Left hindlimb (tissue), 1 donor: ENCODE data around the gene LTBP2.

Experiments
- DNase-seq: peaks from one replicate; pipeline ENCODE4 v3.0.0-alpha.2; 2018

The LTBP2 gene

GRCh38 chr14:74611650-74612349 is at the start of gene LTBP2:
TSS of gene LTBP2 (minus strand) at chr14:74612237. CDS start at chr14:74611944, 293 bp downstream.
- DNase-seq: peak; percentile 80

- DNase-seq: no peak
Observed at GRCh38 chr14:74660863-74661262, 48.8 kb upstream of the LTBP2 start.

- no peak for DNase-seq
Observed at GRCh38 chr14:74660167-74660566, 48.1 kb upstream of the LTBP2 start.

GRCh38 chr14:74658535-74659131 is 46.6 kb upstream of the LTBP2 start:
- DNase-seq: no peak

- DNase-seq: no peak
Observed at GRCh38 chr14:74656964-74657363, 44.9 kb upstream of the LTBP2 start.

- DNase-seq: no peak
Observed at GRCh38 chr14:74655599-74656395, 43.8 kb upstream of the LTBP2 start.

- DNase-seq: no peak
Observed at GRCh38 chr14:74654931-74655330, 42.9 kb upstream of the LTBP2 start.

- DNase-seq: no peak
Observed at GRCh38 chr14:74653386-74654138, 41.5 kb upstream of the LTBP2 start.

GRCh38 chr14:74652541-74652940 is 40.5 kb upstream of the LTBP2 start:
- no peak for DNase-seq

GRCh38 chr14:74650927-74651686 is 39.1 kb upstream of the LTBP2 start:
- DNase-seq: no peak

GRCh38 chr14:74649673-74650072 is 37.6 kb upstream of the LTBP2 start:
- no peak for DNase-seq

- DNase-seq: no peak
Observed at GRCh38 chr14:74649167-74649566, 37.1 kb upstream of the LTBP2 start.

- DNase-seq: no peak
Observed at GRCh38 chr14:74648601-74649000, 36.6 kb upstream of the LTBP2 start.

GRCh38 chr14:74647678-74648461 is 35.8 kb upstream of the LTBP2 start:
- DNase-seq: peak; percentile 59

- no peak for DNase-seq
Observed at GRCh38 chr14:74647061-74647677, 35.1 kb upstream of the LTBP2 start.

- DNase-seq: peak; percentile 51
Observed at GRCh38 chr14:74645756-74646470, 33.9 kb upstream of the LTBP2 start.

GRCh38 chr14:74645244-74645643 is 33.2 kb upstream of the LTBP2 start:
- DNase-seq: no peak

GRCh38 chr14:74641601-74642391 is 29.8 kb upstream of the LTBP2 start:
- DNase-seq: no peak

- no peak for DNase-seq
Observed at GRCh38 chr14:74638966-74639365, 26.9 kb upstream of the LTBP2 start.
